Endometrial microvascular endothelial cells (primary cell): ENCODE data around the gene PTPRB. TPM values are rescaled to one million over a fixed set of nuclear protein-coding genes. Genes with fewer than 3 reads are reported as not detected.

Experiments used
- in situ Hi-C: cut with HindIII; loops from 2 replicates; pipeline ENCODE4 v1.10.0; 2017; ENCODE audit warnings: low sequenced_read_pairs, low pct_unique_long_range_greater_than_20kb; ENCODE audit errors: inconsistent ontology term
- total RNA-seq: library from RNA; depleted of rRNA; stranded (reverse); fragments of >200 nt; gene quantifications from one replicate; pipeline ENCODE4 v1.2.3, GENCODE V29; 2015; ENCODE audit errors: inconsistent ontology term

Gene PTPRB
- total RNA-seq, result 37.1 TPM

GRCh38 chr12:70637303-70638085 lies at the start of gene PTPRB:
Gene PTPRB (minus strand): TSS chr12:70637429. CDS start chr12:70637395, 34 bp downstream.
- in situ Hi-C loops, result no loop called here

GRCh38 chr12:70686907-70687306 lies 49.7 kb upstream of the PTPRB start:
- in situ Hi-C loops, result no loop called here

- in situ Hi-C loops, result no loop called here
Measured at GRCh38 chr12:70686299-70686698, 49.1 kb upstream of the PTPRB start.

DNA sequence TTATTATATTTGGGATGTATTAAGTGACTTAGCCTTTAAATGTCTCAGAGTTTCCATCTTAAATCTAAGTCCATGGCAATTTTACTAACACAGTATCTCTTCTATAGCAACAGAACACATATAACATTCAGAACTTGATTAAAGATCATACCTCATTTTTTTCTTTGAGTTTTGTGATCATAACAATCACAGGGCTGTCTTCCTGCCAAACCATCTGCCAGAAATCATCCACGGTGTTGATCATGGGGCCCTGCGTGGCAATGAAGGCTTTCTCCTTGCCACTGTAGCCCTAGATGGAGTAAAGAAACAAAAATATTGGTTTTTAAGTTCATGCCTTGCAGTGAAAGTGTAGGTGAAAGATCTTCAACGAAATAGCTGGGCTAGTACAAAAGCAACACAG lies 46.7 kb upstream of the PTPRB start:
- in situ Hi-C loops, result no loop called here

- in situ Hi-C loops, result no loop called here
Measured at GRCh38 chr12:70671698-70672097, 34.5 kb upstream of the PTPRB start.

DNA sequence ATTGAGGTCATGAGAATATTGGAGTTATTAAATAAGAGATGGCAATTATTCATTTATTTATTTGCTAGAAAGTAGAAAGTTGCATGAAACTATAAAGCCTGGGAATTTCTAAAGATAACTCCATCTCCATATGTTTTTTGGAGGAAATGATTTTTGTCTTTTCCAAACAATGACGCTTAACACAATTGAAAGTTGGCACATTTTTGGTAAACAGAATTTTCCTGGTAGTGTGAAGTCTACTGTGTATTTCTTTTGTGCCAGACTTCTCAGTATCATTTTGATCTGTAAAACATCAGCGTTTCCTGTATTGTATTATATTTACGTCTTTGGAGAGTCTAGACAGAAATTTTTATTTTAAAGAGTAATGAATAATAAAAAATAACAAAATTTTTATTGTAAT lies 33.7 kb upstream of the PTPRB start:
- in situ Hi-C loops, result no loop called here

GRCh38 chr12:70667253-70667652 lies 30.0 kb upstream of the PTPRB start:
- in situ Hi-C loops, result no loop called here

- in situ Hi-C loops, result no loop called here
Measured at GRCh38 chr12:70666364-70666763, 29.1 kb upstream of the PTPRB start.

DNA sequence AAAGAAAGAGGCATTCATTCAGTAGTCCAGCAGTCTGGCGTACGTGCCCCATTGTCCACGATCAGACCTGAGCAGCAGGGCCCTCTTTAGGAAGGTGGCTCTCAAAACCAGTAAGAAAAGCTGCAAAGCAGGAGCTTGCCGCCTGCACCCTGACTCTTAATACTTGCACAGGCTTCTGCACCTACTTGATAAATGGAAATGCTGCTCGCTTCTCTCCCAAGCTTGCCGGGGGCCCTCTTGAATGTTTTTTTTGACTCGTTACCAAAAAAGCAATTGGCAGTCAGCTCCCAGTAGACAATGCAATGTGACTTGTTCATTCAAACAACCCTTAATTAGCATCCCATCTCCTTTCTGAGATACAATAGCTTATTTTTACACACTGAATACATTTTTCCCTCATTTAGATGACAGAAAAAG lies 27.2 kb upstream of the PTPRB start:
- in situ Hi-C loops, result no loop called here

DNA sequence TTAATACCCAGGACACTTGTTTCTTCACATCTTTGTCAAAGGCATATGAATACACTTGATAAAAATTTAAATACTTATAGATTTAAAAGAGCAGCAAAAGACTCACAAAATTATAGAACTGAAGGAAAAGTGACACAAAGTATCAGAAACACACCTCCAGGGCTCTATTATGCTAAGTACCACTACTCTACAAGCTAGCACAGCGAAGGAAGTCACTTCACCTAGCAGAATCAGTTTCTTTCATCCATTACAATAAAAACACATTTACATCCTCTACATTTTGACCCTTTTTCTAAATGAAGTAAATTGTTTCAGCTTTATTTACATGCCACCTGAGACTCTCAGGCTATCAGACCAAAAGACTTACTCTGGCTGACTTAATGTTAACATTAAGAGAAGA lies 26.6 kb upstream of the PTPRB start:
- in situ Hi-C loops, result no loop called here

DNA sequence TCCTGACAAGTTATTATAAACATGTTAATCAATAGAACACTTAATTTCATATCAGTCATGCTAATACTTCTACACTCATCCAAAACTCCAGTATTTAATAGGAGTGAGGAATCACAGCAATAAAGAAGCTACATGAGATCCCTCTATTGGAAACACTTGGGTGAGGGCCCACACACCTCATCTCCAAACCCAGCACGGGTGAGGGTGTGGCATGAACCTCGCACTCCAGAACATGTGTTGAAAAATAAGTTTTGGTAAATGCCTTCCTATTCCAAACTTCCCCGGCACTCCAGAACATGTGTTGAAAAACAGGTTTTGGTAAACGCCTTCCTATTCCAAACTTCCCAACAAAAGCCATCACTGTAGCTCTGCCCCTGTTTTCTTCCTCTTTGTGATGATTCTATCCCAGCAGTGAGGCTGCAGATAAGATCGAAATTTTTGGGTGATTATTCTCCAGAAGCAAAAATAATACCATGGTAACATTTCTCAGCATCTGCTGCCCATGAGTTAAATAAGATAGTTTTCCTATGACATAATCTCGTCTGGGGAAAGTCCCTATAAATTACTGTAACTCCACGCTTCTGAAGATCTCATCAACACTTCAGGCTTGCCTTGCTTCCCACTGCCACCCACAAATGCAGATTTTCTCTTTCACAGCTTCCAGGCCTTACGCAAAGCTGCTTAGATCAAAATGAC lies 24.4 kb upstream of the PTPRB start:
- in situ Hi-C loops, result no loop called here

- in situ Hi-C loops, result no loop called here
Measured at GRCh38 chr12:70660620-70661219, 23.5 kb upstream of the PTPRB start.

GRCh38 chr12:70660002-70660604 lies 22.9 kb upstream of the PTPRB start:
- in situ Hi-C loops, result no loop called here

DNA sequence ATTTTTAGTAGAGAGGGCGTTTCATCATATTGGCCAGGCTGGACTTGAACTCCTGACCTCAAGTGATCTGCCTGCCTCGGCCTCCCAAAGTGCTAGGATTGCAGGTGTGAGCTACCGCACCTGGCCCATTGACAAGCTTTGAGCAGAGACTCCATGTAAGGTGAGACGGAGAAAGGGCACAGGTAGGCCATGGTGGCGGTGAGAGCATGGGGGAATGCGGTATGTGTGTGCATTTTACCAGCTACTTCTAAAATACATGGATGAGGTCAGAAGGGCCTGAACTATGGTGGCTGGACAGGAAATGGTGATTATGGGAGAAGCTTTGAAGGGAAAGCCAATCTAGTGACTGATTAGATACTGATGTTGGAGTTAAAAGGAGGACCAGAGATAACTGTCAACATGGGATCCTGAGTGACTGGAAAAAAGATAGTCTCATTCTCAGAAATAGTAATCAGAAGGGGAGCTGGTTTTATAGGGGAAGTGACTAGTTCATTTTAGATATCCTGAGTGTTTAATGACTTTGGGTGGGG lies 21.9 kb upstream of the PTPRB start:
- in situ Hi-C loops, result no loop called here

GRCh38 chr12:70657616-70658286 lies 20.5 kb upstream of the PTPRB start:
- in situ Hi-C loops, result no loop called here

DNA sequence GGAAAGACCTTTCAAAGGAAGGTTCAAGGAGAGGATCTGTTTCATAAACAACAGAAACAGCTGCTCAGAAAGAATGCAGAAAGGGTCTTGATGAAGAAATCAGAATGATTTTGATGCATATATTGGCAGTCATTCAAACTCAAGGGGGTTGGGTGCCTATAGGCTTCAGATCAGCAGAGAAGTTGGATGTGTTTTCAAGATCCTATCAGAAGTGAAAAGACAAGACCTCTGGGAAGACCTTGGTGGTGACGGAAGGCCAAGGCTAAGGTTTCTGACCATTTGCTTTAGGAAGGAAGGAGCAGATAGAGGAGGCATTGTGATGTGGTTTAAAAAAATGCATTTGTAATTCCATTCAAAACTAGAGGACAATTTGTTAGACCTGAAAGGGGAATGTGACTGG lies 15.2 kb upstream of the PTPRB start:
- in situ Hi-C loops, result no loop called here

- in situ Hi-C loops, result no loop called here
Measured at GRCh38 chr12:70648831-70649230, 11.6 kb upstream of the PTPRB start.

GRCh38 chr12:70648191-70648590 lies 11.0 kb upstream of the PTPRB start:
- in situ Hi-C loops, result no loop called here

- in situ Hi-C loops, result no loop called here
Measured at GRCh38 chr12:70646850-70647249, 9.6 kb upstream of the PTPRB start.
